ENCODE data around the gene TTBK1. TPM values are rescaled to one million over a fixed set of nuclear protein-coding genes. Genes with fewer than 3 reads are reported as not detected.

The TTBK1 gene
- total and polyA plus RNA-seq, 2 donors (not counting 1 experiment from before 2014, with no cell fraction given), result 0.07 TPM; not detected in 1

GRCh38 chr6:43298565-43299337 lies 55.5 kb downstream of the TTBK1 start:
- TF ChIP-seq CTCF (IDR thresholded peaks at IDR 0.05) (no peak), EZH2 (IDR thresholded peaks at IDR 0.05; ENCODE audit: borderline replicate concordance, insufficient read depth, low read depth, low read length, poor library complexity, severe bottlenecking) (no peak)
- Histone ChIP-seq H2AFZ (ENCODE audit: insufficient read depth, low read depth, low read length, poor library complexity, severe bottlenecking) (no peak overlapping the region), H3K4me1 (ENCODE audit: control insufficient read depth in 2 of 2, insufficient read depth in 2 of 2, low read length in 2 of 2) (no peaks in the 10 kb centered on the region), H3K36me3 (replicated peaks in 1 of 2; ENCODE audit: control extremely low read depth in 1 of 2, control insufficient read depth in 1 of 2, extremely low read depth in 1 of 2, insufficient read depth in 2 of 2, low read length in 1 of 2) (no peaks in the 10 kb centered on the region), H3K9ac (ENCODE audit: low read length) (no peak overlapping the region), H3K27me3 (replicated peaks in 1 of 4; ENCODE audit: control extremely low read depth in 1 of 4, control insufficient read depth in 3 of 4, insufficient read depth in 4 of 4, low read length in 3 of 4) (peaks cover 0 to 19% (median 1%) of the 10 kb centered on the region in 4 experiments), H3K79me2 (ENCODE audit: control insufficient read depth, insufficient read depth, low read length) (no peaks in the 10 kb centered on the region), H3K9me3 (ENCODE audit: control extremely low read depth in 1 of 3, control insufficient read depth in 2 of 3, insufficient read depth in 1 of 3, low read length in 2 of 3) (no peaks in the 10 kb centered on the region), H3K27ac (ENCODE audit: low read length in 2 of 2) (no peak overlapping the region), H3K4me2 (replicated peaks; ENCODE audit: low read depth, low read length, poor library complexity, severe bottlenecking) (no peak overlapping the region), H3K4me3 (ENCODE audit: control extremely low read depth in 1 of 5, extremely low read depth in 1 of 5, insufficient read depth in 1 of 5, low read depth in 2 of 5, low read length in 4 of 5) (no peak overlapping the region), H4K20me1 (ENCODE audit: control insufficient read depth, insufficient read depth, low read length, poor library complexity, severe bottlenecking) (no peaks in the 10 kb centered on the region)
- ATAC-seq (ENCODE audit: low read depth) (no peak), DNase-seq (no peak)
- H3K4me3 Mint-ChIP-seq, result no peak overlapping the region
- intact Hi-C loops (cut with micrococcal nuclease), result no loop called here
- H3K27ac Mint-ChIP-seq, result no peak overlapping the region
- peaks cover 4% of the 10 kb centered on the region for H3K4me1 Mint-ChIP-seq
- no peaks in the 10 kb centered on the region for H3K9me3 Mint-ChIP-seq (ENCODE audit: insufficient read depth)
- ChIA-PET CTCF (interaction anchor here (3.6 kb wide), 1 partner anchor 9 kb away, joined by 19 read pairs; the partner anchor contains the start of gene CRIP3), POLR2A (no interaction called here)
- WGBS (ENCODE audit: insufficient coverage), result 71% methylated on average over 5 of the region's 12 CpGs
- H3K27me3 Mint-ChIP-seq, result peaks cover 14% of the 10 kb centered on the region

All from B cell (primary cell).